ELF-1 (cell line): ENCODE results near the gene P2RX3.
"Not testable (repeated sequence)": the region's sequence is repeated elsewhere in the genome, so short reads cannot be mapped to it uniquely, and the experiment has no call there.

ENCODE experiments used
- DNase-seq: peaks from one replicate; pipeline ENCODE4 v3.0.0-alpha.2; 2016; ENCODE audit warnings: low read depth, low spot score

Gene P2RX3

GRCh38 chr11:57397394-57397990 is 59.3 kb downstream of the P2RX3 start:
- no peak for DNase-seq

- DNase-seq = no peak
Observed at GRCh38 chr11:57399221-57399620, 61.1 kb downstream of the P2RX3 start.

GRCh38 chr11:57399972-57400578 is 61.9 kb downstream of the P2RX3 start:
- DNase-seq = no peak

GRCh38 chr11:57402188-57403002 is 64.2 kb downstream of the P2RX3 start:
- DNase-seq = peak; percentile 47

GRCh38 chr11:57403003-57403801 is 65.0 kb downstream of the P2RX3 start:
- DNase-seq = not testable (repeated sequence)

- DNase-seq = no peak
Observed at GRCh38 chr11:57403802-57404147, 65.6 kb downstream of the P2RX3 start.

- no peak for DNase-seq
Observed at GRCh38 chr11:57405271-57405860, 67.2 kb downstream of the P2RX3 start.

- DNase-seq = no peak
Observed at GRCh38 chr11:57406337-57406904, 68.3 kb downstream of the P2RX3 start.

GRCh38 chr11:57407010-57407920 is 69.1 kb downstream of the P2RX3 start:
- DNase-seq = no peak

GRCh38 chr11:57407941-57408475 is 69.9 kb downstream of the P2RX3 start:
- no peak for DNase-seq

GRCh38 chr11:57408771-57409170 is 70.6 kb downstream of the P2RX3 start:
- DNase-seq = no peak

GRCh38 chr11:57409321-57410100 is 71.4 kb downstream of the P2RX3 start:
- DNase-seq = no peak

GRCh38 chr11:57410287-57410686 is 72.1 kb downstream of the P2RX3 start:
- no peak for DNase-seq

- DNase-seq = no peak
Observed at GRCh38 chr11:57413681-57414080, 75.5 kb downstream of the P2RX3 start.

- DNase-seq = no peak
Observed at GRCh38 chr11:57414612-57415212, 76.6 kb downstream of the P2RX3 start.

GRCh38 chr11:57416436-57416835 is 78.3 kb downstream of the P2RX3 start:
- no peak for DNase-seq

GRCh38 chr11:57417056-57417455 is 78.9 kb downstream of the P2RX3 start:
- DNase-seq = no peak

- no peak for DNase-seq
Observed at GRCh38 chr11:57418131-57418530, 80.0 kb downstream of the P2RX3 start.

- DNase-seq = no peak
Observed at GRCh38 chr11:57419146-57419545, 81.0 kb downstream of the P2RX3 start.
